Peyer's patch (tissue), 4 donors: ENCODE data around the gene ODAD4.

ENCODE experiments used
- POLR2A ChIP-seq, 2 donors: fragments of 450-650 bp; IDR thresholded peaks; one replicate each; pipeline ENCODE4 v1.5.1; 2017; ENCODE audit warnings: antibody characterized with exemption in 2 of 2, mild to moderate bottlenecking in 2 of 2, moderate library complexity in 2 of 2
- TF ChIP-seq, protein P1 (sequence below), 6 experiments: fragments of 450-650 bp in 4 of 6; fragments of 200-600 bp in 2 of 6; sonication (generic) in 1 of 6; IDR thresholded peaks; one replicate each; pipeline ENCODE4 v1.5.1; 2017 to 2019; ENCODE audit warnings: antibody characterized with exemption in 6 of 6, mild to moderate bottlenecking in 3 of 6, moderate library complexity in 1 of 6

DNA sequence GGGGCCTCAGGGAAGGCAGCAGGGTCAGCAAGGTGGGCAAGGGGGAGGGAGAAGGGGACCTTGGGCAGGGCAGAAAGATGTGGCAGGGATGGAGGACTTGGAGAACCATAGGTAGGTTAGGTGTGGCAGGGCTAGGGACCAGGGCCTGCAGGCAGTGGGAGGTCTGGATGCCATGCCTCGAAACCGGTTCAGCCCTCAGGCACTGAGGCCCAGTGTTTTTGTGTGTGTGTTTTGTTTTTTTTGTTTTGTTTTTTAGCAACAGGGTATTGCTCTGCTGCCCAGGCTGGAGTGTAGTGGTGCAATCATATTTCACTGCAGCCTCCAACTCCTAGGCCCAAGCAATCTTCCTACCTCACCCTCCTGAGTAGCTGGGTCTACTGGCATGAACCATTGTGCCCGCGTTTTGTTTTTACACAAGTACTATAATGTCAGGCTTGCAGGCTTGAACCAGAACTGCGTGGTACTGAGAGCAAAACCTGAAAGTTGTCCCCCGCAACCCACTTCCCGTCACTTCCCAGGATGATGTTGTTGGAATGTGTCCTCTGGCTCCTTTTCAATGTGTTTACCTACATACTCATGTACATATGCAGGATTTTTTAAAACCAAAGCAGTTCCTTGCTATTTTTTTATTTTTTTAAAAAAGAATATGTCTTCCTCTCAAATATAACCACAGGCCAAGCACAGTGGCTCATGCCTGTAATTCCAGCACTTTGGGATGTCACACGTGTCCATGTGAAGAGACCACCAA, 12.4 kb downstream of the ODAD4 start:
- no peak for TF ChIP-seq POLR2A (IDR thresholded peaks at IDR 0.05)
- TF ChIP-seq, protein P1, sequence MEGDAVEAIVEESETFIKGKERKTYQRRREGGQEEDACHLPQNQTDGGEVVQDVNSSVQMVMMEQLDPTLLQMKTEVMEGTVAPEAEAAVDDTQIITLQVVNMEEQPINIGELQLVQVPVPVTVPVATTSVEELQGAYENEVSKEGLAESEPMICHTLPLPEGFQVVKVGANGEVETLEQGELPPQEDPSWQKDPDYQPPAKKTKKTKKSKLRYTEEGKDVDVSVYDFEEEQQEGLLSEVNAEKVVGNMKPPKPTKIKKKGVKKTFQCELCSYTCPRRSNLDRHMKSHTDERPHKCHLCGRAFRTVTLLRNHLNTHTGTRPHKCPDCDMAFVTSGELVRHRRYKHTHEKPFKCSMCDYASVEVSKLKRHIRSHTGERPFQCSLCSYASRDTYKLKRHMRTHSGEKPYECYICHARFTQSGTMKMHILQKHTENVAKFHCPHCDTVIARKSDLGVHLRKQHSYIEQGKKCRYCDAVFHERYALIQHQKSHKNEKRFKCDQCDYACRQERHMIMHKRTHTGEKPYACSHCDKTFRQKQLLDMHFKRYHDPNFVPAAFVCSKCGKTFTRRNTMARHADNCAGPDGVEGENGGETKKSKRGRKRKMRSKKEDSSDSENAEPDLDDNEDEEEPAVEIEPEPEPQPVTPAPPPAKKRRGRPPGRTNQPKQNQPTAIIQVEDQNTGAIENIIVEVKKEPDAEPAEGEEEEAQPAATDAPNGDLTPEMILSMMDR (IDR thresholded peaks at IDR 0.05), result no peak
